ENCODE measurements around the gene IFI16. TPM values are rescaled to one million over a fixed set of nuclear protein-coding genes. Genes with fewer than 3 reads are reported as not detected.

IFI16 gene
- total RNA-seq, 1 experiment from 2014 or later: 2.9 TPM

DNA sequence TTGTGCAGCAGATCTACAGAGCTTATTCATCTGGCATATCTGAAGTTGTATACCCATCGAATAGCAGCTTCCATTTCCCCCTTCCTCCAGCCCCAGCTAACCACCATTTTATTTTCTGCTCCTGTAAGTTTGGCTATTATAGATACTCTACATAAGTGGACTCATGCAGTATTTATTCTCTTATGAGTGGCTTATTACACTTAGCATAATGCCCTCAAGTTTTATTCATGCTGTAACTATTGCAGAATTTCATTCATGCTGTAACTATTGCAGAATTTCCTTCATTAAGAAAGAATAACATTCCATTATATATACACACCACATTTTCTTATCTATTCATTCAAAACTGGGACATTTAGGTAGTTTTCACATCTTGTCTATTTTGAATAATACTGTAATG, 30.5 kb upstream of the IFI16 start:
- DNase-seq: no peak
- Histone ChIP-seq H3K23me2 (ENCODE audit: insufficient read length, low read depth, low read length, poor library complexity, severe bottlenecking) (no peaks in the 10 kb centered on the region), H4K5ac (ENCODE audit: insufficient read length, low read depth, low read length) (no peak overlapping the region), H2BK5ac (ENCODE audit: insufficient read length, low read length) (no peak overlapping the region), H3K4ac (ENCODE audit: low read depth, low read length) (no peak overlapping the region), H3K23ac (ENCODE audit: insufficient read length, low read depth, low read length) (no peak overlapping the region), H3K4me2 (ENCODE audit: insufficient read depth, insufficient read length, low read length) (no peak overlapping the region), H3K9me3 (ENCODE audit: control insufficient read depth, low read depth, low read length) (no peaks in the 10 kb centered on the region), H3K18ac (ENCODE audit: insufficient read length, low read depth, low read length) (no peak overlapping the region), H2AFZ (ENCODE audit: low read length) (no peak overlapping the region), H3K27me3 (ENCODE audit: insufficient read depth, low read length) (no peaks in the 10 kb centered on the region), H2BK15ac (ENCODE audit: low read depth, low read length) (no peak overlapping the region), H3K14ac (ENCODE audit: insufficient read depth, low read length) (no peak overlapping the region), H3K9ac (ENCODE audit: extremely low read depth, insufficient read length, low read length) (no peak overlapping the region), H3K56ac (ENCODE audit: insufficient read length, low read depth, low read length) (no peak overlapping the region), H3K27ac (ENCODE audit: insufficient read length, low read depth, low read length) (no peak overlapping the region), H4K91ac (ENCODE audit: insufficient read length, low read depth, low read length) (no peak overlapping the region), H3K4me1 (ENCODE audit: insufficient read depth, low read length) (no peaks in the 10 kb centered on the region; the same call in 1 of the 2 replicates), H4K8ac (replicated peaks; ENCODE audit: insufficient read length, low read depth, low read length) (no peak overlapping the region), H2BK120ac (ENCODE audit: low read depth, low read length, poor library complexity, severe bottlenecking) (no peak overlapping the region), H4K20me1 (ENCODE audit: control insufficient read depth, insufficient read depth, insufficient read length) (no peaks in the 10 kb centered on the region), H3T11ph (ENCODE audit: low read length) (no peak overlapping the region), H2BK20ac (ENCODE audit: low read depth, low read length, poor library complexity, severe bottlenecking) (no peak overlapping the region), H2AK5ac (ENCODE audit: insufficient read length, low read length) (no peak overlapping the region), H3K79me1 (ENCODE audit: insufficient read depth, low read depth, low read length, poor library complexity, severe bottlenecking) (no peaks in the 10 kb centered on the region), H2BK12ac (ENCODE audit: insufficient read length, low read depth, low read length) (no peak overlapping the region), H3K79me2 (ENCODE audit: insufficient read depth, low read length) (no peaks in the 10 kb centered on the region)
- H3K27ac Mint-ChIP-seq: no peak overlapping the region
- peaks cover 2% of the 10 kb centered on the region for H3K27me3 Mint-ChIP-seq (ENCODE audit: low read depth)
- WGBS (ENCODE audit: extremely low coverage, insufficient read length, low lambda C conversion rate): no CpG with 5 or more reads among the region's 1 CpG
- TF ChIP-seq, protein P1, sequence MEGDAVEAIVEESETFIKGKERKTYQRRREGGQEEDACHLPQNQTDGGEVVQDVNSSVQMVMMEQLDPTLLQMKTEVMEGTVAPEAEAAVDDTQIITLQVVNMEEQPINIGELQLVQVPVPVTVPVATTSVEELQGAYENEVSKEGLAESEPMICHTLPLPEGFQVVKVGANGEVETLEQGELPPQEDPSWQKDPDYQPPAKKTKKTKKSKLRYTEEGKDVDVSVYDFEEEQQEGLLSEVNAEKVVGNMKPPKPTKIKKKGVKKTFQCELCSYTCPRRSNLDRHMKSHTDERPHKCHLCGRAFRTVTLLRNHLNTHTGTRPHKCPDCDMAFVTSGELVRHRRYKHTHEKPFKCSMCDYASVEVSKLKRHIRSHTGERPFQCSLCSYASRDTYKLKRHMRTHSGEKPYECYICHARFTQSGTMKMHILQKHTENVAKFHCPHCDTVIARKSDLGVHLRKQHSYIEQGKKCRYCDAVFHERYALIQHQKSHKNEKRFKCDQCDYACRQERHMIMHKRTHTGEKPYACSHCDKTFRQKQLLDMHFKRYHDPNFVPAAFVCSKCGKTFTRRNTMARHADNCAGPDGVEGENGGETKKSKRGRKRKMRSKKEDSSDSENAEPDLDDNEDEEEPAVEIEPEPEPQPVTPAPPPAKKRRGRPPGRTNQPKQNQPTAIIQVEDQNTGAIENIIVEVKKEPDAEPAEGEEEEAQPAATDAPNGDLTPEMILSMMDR (conservative IDR thresholded peaks at IDR 0.05): no peak
- peaks cover 9 to 11% of the 10 kb centered on the region in 2 experiments for H3K4me1 Mint-ChIP-seq
- H3K9me3 Mint-ChIP-seq: peaks cover 17 to 26% of the 10 kb centered on the region in 2 experiments
- peaks cover 4 to 22% (median 5%) of the 10 kb centered on the region in 3 experiments for H3K36me3 Mint-ChIP-seq (ENCODE audit: insufficient read depth in 1 of 3, low read depth in 3 of 3)
- no peak overlapping the region for H3K4me3 Mint-ChIP-seq
